ENCODE measurements around the gene LCN12.

LCN12 gene

DNA sequence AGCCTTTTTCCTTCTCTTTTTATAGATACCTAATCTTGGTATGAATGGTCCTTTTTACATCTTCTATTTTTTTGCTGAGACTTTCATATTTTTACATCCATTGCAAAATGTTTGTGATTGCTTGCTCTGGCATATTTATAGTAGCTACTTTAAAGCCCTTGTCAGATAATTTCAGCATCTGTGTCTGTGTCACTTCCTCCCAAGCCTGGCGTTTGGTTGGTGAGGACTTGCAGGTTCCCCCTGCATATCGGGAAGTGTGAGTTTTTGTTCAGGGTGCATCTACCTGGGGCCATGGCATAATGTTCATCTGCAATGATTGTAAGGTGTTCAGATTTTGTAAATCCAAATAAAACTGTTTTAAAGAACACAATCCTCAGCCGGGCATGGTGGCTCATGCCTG lies 16.4 kb upstream of the LCN12 start:
- TF ChIP-seq, protein P1, sequence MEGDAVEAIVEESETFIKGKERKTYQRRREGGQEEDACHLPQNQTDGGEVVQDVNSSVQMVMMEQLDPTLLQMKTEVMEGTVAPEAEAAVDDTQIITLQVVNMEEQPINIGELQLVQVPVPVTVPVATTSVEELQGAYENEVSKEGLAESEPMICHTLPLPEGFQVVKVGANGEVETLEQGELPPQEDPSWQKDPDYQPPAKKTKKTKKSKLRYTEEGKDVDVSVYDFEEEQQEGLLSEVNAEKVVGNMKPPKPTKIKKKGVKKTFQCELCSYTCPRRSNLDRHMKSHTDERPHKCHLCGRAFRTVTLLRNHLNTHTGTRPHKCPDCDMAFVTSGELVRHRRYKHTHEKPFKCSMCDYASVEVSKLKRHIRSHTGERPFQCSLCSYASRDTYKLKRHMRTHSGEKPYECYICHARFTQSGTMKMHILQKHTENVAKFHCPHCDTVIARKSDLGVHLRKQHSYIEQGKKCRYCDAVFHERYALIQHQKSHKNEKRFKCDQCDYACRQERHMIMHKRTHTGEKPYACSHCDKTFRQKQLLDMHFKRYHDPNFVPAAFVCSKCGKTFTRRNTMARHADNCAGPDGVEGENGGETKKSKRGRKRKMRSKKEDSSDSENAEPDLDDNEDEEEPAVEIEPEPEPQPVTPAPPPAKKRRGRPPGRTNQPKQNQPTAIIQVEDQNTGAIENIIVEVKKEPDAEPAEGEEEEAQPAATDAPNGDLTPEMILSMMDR (IDR thresholded peaks at IDR 0.05; ENCODE audit: control insufficient read depth, insufficient read depth, low read depth, low read length, missing control alignments) = no peak
- no peak overlapping the region for H3K4me3 ChIP-seq (ENCODE audit: control insufficient read depth, low read depth, low read length)
- DNase-seq (ENCODE audit: low read depth) = no peak

DNA sequence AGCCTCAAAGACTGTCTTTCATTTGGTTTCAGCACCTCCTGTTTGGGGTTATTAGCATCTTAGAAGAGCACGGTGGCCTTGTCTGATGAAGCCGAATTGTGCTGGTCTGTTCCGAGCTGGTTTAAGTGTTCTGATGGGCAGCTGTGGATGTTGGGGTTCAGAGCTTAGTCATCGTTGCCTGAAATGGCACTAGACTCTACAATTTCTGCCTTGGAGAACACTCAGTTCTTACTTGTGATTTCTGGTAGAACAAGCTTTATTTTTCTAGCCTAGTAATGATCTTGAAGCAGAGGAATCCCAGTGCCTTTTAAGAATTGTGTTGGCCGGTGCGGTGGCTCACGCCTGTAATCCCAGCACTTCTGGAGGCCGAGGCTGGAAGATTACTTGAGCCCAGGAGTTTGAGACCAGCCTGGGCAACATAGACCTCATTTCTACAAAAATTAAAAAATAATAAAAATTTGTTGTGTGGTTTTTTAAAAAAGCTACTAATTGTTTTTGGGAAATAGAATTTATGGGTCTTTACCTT lies 15.4 kb upstream of the LCN12 start:
- H3K4me3 ChIP-seq (ENCODE audit: control insufficient read depth, low read depth, low read length) = no peak overlapping the region
- TF ChIP-seq, protein P1 (IDR thresholded peaks at IDR 0.05; ENCODE audit: control insufficient read depth, insufficient read depth, low read depth, low read length, missing control alignments) = no peak
- DNase-seq (ENCODE audit: low read depth) = no peak

DNA sequence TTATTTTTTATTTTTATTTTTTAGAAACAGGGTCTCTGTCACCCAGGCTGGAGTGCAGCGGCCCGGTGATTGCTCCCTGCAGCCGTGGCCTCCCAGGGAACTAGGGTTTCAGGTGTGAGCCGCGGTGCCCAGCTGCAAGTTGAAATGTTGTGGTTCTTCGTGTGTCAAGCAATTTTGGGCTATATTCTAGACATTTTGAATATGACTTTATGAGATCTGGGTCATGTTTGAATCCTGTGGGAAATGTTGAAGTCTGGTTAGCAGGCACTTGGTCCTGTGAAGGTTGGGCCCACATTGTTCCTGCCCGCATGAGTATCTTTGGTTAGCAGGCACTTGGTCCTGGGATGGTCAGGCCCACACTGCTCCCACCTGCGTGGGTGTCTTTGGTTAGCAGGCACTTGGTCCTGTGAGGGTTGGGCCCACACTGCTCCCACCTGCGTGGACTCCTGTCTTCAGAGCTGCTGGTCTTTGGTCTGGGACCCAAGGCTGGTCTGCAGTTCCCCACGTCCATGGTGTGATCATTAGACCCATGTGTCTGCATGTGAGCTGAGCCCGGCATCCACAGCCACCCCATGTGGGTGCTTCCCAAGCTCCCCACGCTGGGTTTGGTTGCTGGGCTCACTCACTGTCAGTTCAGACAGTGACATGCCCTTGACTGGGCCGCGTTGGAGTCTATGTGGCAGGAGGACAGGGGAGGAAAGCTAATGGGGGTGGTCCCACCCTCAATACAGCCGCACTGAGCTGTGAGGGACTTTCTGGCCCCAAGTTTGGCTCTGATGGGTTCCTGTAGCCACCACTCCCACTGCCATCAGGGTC lies 14.7 kb upstream of the LCN12 start:
- H3K4me3 ChIP-seq (ENCODE audit: control insufficient read depth, low read depth, low read length) = no peak overlapping the region
- TF ChIP-seq, protein P1 (IDR thresholded peaks at IDR 0.05; ENCODE audit: control insufficient read depth, insufficient read depth, low read depth, low read length, missing control alignments) = no peak
- no peak for DNase-seq (ENCODE audit: low read depth)

DNA sequence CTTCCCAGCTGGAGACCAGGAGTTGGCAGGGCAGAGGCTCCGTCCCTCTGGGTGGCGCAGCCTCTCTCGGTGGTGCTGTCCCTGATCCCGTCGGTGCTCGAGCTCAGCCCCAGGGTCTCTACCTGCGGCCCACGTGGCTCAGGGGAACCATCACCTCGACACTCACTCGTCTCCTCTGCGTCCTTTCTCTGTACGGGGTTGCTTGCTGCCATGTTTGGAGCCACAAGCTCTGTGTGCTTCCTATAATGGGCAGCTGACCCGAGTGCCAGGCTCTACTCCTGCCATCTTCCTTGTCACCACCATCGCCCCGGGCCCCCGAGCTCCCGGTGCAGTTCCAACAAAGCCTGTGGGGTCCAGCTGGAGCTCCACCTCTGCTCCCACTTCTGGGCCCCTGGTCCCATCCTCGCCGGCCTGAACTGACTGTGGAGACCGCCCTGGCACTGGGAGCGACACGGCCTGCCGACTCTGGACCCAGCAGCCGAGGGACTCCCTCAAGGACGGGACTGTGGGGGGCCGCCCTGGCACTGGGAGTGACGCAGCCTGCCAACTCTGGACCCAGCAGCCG lies 12.6 kb upstream of the LCN12 start:
- no peak for DNase-seq (ENCODE audit: low read depth)
- TF ChIP-seq, protein P1 (IDR thresholded peaks at IDR 0.05; ENCODE audit: control insufficient read depth, insufficient read depth, low read depth, low read length, missing control alignments) = no peak
- H3K4me3 ChIP-seq (ENCODE audit: control insufficient read depth, low read depth, low read length) = no peak overlapping the region

DNA sequence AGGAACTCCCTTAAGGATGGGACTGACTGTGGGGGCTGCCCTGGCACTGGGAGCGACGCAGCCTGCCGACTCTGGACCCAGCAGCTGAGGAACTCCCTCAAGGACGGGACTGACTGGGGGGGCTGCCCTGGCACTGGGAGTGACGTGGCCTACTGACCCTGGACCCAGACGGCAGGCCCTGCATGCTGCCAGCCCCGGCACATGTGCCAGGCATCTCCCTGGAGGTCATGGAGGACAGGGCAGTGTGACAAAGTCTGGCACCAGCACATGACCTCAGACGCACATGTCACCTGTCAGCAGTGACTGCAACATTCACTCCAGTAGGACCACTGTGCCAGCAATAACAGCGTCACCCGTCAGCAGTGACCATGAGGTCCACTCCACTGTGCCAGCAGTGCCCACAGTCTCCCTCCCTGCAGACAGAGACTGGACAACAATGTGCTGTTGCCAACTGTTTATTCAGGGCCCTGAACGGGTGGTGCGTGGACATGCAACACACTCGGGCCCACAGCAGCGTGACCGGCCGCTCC lies 12.0 kb upstream of the LCN12 start:
- DNase-seq (ENCODE audit: low read depth) = no peak
- TF ChIP-seq, protein P1 (IDR thresholded peaks at IDR 0.05; ENCODE audit: control insufficient read depth, insufficient read depth, low read depth, low read length, missing control alignments) = no peak
- no peak overlapping the region for H3K4me3 ChIP-seq (ENCODE audit: control insufficient read depth, low read depth, low read length)

DNA sequence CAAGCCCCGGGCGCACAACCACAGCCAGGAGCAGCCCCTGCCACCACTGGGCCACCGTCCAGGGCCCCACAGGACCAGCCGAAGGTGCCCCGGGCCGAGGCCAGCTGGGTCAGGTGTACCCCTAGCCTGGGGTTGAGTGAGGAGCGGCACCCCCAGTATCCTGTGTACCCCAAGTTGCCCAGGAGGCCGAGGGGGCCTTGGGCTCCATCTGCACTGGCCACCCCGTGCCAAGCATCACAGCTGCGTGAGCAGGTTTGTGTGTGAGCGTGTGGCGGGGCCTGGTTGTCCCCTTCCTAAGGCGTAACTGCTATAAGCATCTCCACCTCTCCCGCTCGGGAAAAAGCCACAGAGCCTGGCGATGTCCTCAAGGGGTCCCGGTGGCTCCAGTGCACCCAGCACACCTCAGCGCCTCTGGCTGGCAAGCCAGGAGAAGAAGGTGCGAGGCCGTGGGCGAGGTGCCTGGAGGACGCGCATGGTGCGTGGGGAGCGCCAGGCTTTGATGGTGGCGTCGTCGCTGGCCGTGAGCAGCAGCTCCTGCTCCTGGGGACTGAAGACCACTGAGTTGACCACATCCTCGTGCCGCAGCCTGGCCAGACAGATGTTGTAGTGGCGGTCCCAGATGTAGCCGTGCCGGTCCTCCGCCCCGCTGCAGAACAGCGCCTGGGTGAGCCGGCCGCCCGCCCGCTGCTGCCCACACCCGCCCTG lies 11.4 kb upstream of the LCN12 start:
- no peak for DNase-seq (ENCODE audit: low read depth)
- no peak overlapping the region for H3K4me3 ChIP-seq (ENCODE audit: control insufficient read depth, low read depth, low read length)
- TF ChIP-seq, protein P1 (IDR thresholded peaks at IDR 0.05; ENCODE audit: control insufficient read depth, insufficient read depth, low read depth, low read length, missing control alignments) = no peak
